ENCODE results near the gene ZCCHC9.
"Not testable (repeated sequence)": the region's sequence is repeated elsewhere in the genome, so short reads cannot be mapped to it uniquely, and the experiment has no call there.

Gene ZCCHC9

GRCh38 chr5:81301271-81302015 lies at the start of gene ZCCHC9:
ZCCHC9 (plus strand) TSS chr5:81301587; CDS start chr5:81304758, 3,171 bp downstream.
- Histone ChIP-seq H3K4me1 (peaks cover 9% of the 10 kb centered on the region; the same call in 1 of the 2 replicates), H3K36me3 (replicated peaks) (peaks cover 6% of the 10 kb centered on the region), H3K9me3 (no peaks in the 10 kb centered on the region), H3K4me3 (peak within 1 kb of the TSS; percentile 90), H3K27me3 (ENCODE audit: low read depth) (no peaks in the 10 kb centered on the region)
- in situ Hi-C loops (cut with MboI; ENCODE audit: low sequenced_read_pairs), result no loop called here
- peak; percentile 87 to 94 for DNase-seq (ENCODE audit: low spot score in 2 of 2)

GRCh38 chr5:81251922-81252321 lies 49.5 kb upstream of the ZCCHC9 start:
- Histone ChIP-seq H3K4me1 (peaks cover 4% of the 10 kb centered on the region; the same call in 1 of the 2 replicates), H3K36me3 (replicated peaks) (no peaks in the 10 kb centered on the region), H3K4me3 (no peak overlapping the region), H3K9me3 (no peaks in the 10 kb centered on the region), H3K27me3 (ENCODE audit: low read depth) (no peaks in the 10 kb centered on the region)
- DNase-seq (ENCODE audit: low spot score in 2 of 2), result no peak
- in situ Hi-C loops (cut with MboI; ENCODE audit: low sequenced_read_pairs), result no loop called here

- H3K9me3 ChIP-seq, result no peaks in the 10 kb centered on the region
- no peak overlapping the region for H3K4me3 ChIP-seq
- no peak for DNase-seq (ENCODE audit: low spot score in 2 of 2)
- H3K36me3 ChIP-seq (replicated peaks), result no peaks in the 10 kb centered on the region
- in situ Hi-C loops (cut with MboI; ENCODE audit: low sequenced_read_pairs), result no loop called here
- H3K4me1 ChIP-seq, result peaks cover 2% of the 10 kb centered on the region; the same call in 1 of the 2 replicates
- H3K27me3 ChIP-seq (ENCODE audit: low read depth), result no peaks in the 10 kb centered on the region
These were observed 48.5 kb upstream of the ZCCHC9 start for GRCh38 chr5:81252904-81253303.

- Histone ChIP-seq H3K9me3 (no peaks in the 10 kb centered on the region), H3K4me1 (no peaks in the 10 kb centered on the region), H3K4me3 (no peak overlapping the region), H3K27me3 (ENCODE audit: low read depth) (no peaks in the 10 kb centered on the region), H3K36me3 (replicated peaks) (no peaks in the 10 kb centered on the region)
- DNase-seq (ENCODE audit: low spot score in 2 of 2), result no peak
- in situ Hi-C loops (cut with MboI; ENCODE audit: low sequenced_read_pairs), result no loop called here
These were observed 47.5 kb upstream of the ZCCHC9 start for GRCh38 chr5:81253875-81254274.

GRCh38 chr5:81254886-81255559 lies 46.4 kb upstream of the ZCCHC9 start:
- no peaks in the 10 kb centered on the region for H3K36me3 ChIP-seq (replicated peaks)
- H3K4me1 ChIP-seq, result no peaks in the 10 kb centered on the region
- in situ Hi-C loops (cut with MboI; ENCODE audit: low sequenced_read_pairs), result no loop called here
- H3K4me3 ChIP-seq, result no peak overlapping the region
- H3K27me3 ChIP-seq (ENCODE audit: low read depth), result no peaks in the 10 kb centered on the region
- no peak for DNase-seq (ENCODE audit: low spot score in 2 of 2)
- no peaks in the 10 kb centered on the region for H3K9me3 ChIP-seq

GRCh38 chr5:81256766-81257165 lies 44.6 kb upstream of the ZCCHC9 start:
- H3K4me3 ChIP-seq, result no peak overlapping the region
- H3K4me1 ChIP-seq, result no peaks in the 10 kb centered on the region
- no peaks in the 10 kb centered on the region for H3K9me3 ChIP-seq
- H3K27me3 ChIP-seq (ENCODE audit: low read depth), result no peaks in the 10 kb centered on the region
- H3K36me3 ChIP-seq (replicated peaks), result no peaks in the 10 kb centered on the region
- in situ Hi-C loops (cut with MboI; ENCODE audit: low sequenced_read_pairs), result no loop called here
- no peak for DNase-seq (ENCODE audit: low spot score in 2 of 2)

- H3K9me3 ChIP-seq; H3K4me3 ChIP-seq; DNase-seq (ENCODE audit: low spot score in 2 of 2); H3K27me3 ChIP-seq (ENCODE audit: low read depth); in situ Hi-C loops (cut with MboI; ENCODE audit: low sequenced_read_pairs); H3K36me3 ChIP-seq (replicated peaks); H3K4me1 ChIP-seq: not testable (repeated sequence)
These were observed 38.6 kb upstream of the ZCCHC9 start for GRCh38 chr5:81262796-81263195.

GRCh38 chr5:81265101-81265500 lies 36.3 kb upstream of the ZCCHC9 start:
- no peak overlapping the region for H3K4me3 ChIP-seq
- no peaks in the 10 kb centered on the region for H3K36me3 ChIP-seq (replicated peaks)
- DNase-seq (ENCODE audit: low spot score in 2 of 2), result no peak
- no peaks in the 10 kb centered on the region; the same call in 1 of the 2 replicates for H3K9me3 ChIP-seq
- in situ Hi-C loops (cut with MboI; ENCODE audit: low sequenced_read_pairs), result no loop called here
- H3K27me3 ChIP-seq (ENCODE audit: low read depth), result no peaks in the 10 kb centered on the region
- no peaks in the 10 kb centered on the region; the same call in 1 of the 2 replicates for H3K4me1 ChIP-seq

- in situ Hi-C loops (cut with MboI; ENCODE audit: low sequenced_read_pairs), result no loop called here
- no peak for DNase-seq (ENCODE audit: low spot score in 2 of 2)
- H3K27me3 ChIP-seq (ENCODE audit: low read depth), result no peaks in the 10 kb centered on the region
- no peak overlapping the region for H3K4me3 ChIP-seq
- H3K4me1 ChIP-seq, result no peaks in the 10 kb centered on the region; the same call in 1 of the 2 replicates
- H3K9me3 ChIP-seq, result peaks cover 8% of the 10 kb centered on the region; the same call in 1 of the 2 replicates
- no peaks in the 10 kb centered on the region for H3K36me3 ChIP-seq (replicated peaks)
These were observed 32.7 kb upstream of the ZCCHC9 start for GRCh38 chr5:81268521-81269196.

GRCh38 chr5:81269751-81270393 lies 31.5 kb upstream of the ZCCHC9 start:
- H3K9me3 ChIP-seq, result peaks cover 8% of the 10 kb centered on the region; the same call in 1 of the 2 replicates
- no peaks in the 10 kb centered on the region for H3K27me3 ChIP-seq (ENCODE audit: low read depth)
- H3K4me1 ChIP-seq, result no peaks in the 10 kb centered on the region; the same call in 1 of the 2 replicates
- no peak overlapping the region for H3K4me3 ChIP-seq
- DNase-seq (ENCODE audit: low spot score in 2 of 2), result no peak
- in situ Hi-C loops (cut with MboI; ENCODE audit: low sequenced_read_pairs), result no loop called here
- no peaks in the 10 kb centered on the region for H3K36me3 ChIP-seq (replicated peaks)

GRCh38 chr5:81270394-81271027 lies 30.9 kb upstream of the ZCCHC9 start:
- H3K9me3 ChIP-seq; H3K36me3 ChIP-seq (replicated peaks); H3K4me1 ChIP-seq; H3K27me3 ChIP-seq (ENCODE audit: low read depth); in situ Hi-C loops (cut with MboI; ENCODE audit: low sequenced_read_pairs); H3K4me3 ChIP-seq: not testable (repeated sequence)
- DNase-seq (ENCODE audit: low spot score in 2 of 2), result peak in 1 of 2 experiments; percentile 60

- H3K36me3 ChIP-seq (replicated peaks), result no peaks in the 10 kb centered on the region
- H3K27me3 ChIP-seq (ENCODE audit: low read depth), result no peaks in the 10 kb centered on the region
- in situ Hi-C loops (cut with MboI; ENCODE audit: low sequenced_read_pairs), result no loop called here
- H3K9me3 ChIP-seq, result no peaks in the 10 kb centered on the region
- H3K4me3 ChIP-seq, result no peak overlapping the region
- peaks cover 2% of the 10 kb centered on the region; the same call in 1 of the 2 replicates for H3K4me1 ChIP-seq
- DNase-seq (ENCODE audit: low spot score in 2 of 2), result no peak
These were observed 17.4 kb upstream of the ZCCHC9 start for GRCh38 chr5:81283976-81284375.

GRCh38 chr5:81286059-81286617 lies 15.2 kb upstream of the ZCCHC9 start:
- in situ Hi-C loops (cut with MboI; ENCODE audit: low sequenced_read_pairs), result no loop called here
- H3K27me3 ChIP-seq (ENCODE audit: low read depth), result no peaks in the 10 kb centered on the region
- peaks cover 2% of the 10 kb centered on the region; the same call in 1 of the 2 replicates for H3K4me1 ChIP-seq
- no peak for DNase-seq (ENCODE audit: low spot score in 2 of 2)
- no peak overlapping the region for H3K4me3 ChIP-seq
- H3K9me3 ChIP-seq, result 0 out of 2 replicates have a peak, but pooled peaks cover 2% of the 10 kb centered on the region
- H3K36me3 ChIP-seq (replicated peaks), result no peaks in the 10 kb centered on the region
